ENCODE results near the gene PKD1L1. TPM values are rescaled to one million over a fixed set of nuclear protein-coding genes. Genes with fewer than 3 reads are reported as not detected.
A peak's percentile ranks its signal among the peaks of the same experiment; 100 is the strongest.
"Not testable (repeated sequence)": the region's sequence is repeated elsewhere in the genome, so short reads cannot be mapped to it uniquely, and the experiment has no call there.

PKD1L1 gene
- total RNA-seq, 2 donors from 2014 or later: 0.77 to 0.83 TPM

- ATAC-seq: no peak
- Mint-ChIP-seq H3K4me1 (peaks cover 6% of the 10 kb centered on the region), H3K27me3 (no peaks in the 10 kb centered on the region), H3K4me3 (no peak overlapping the region), H3K27ac (no peak overlapping the region), H3K36me3 (ENCODE audit: low read depth) (peaks cover 5% of the 10 kb centered on the region)
- H3K9me3 ChIP-seq (ENCODE audit: control insufficient read depth, low read length, poor library complexity, severe bottlenecking): no peaks in the 10 kb centered on the region
- no peak for DNase-seq
These were observed 2.4 kb upstream of the PKD1L1 start for GRCh38 chr7:47950714-47951113.

GRCh38 chr7:47949703-47950102, 1.4 kb upstream of the PKD1L1 start:
- H3K36me3 Mint-ChIP-seq (ENCODE audit: low read depth): peaks cover 4% of the 10 kb centered on the region
- H3K4me1 Mint-ChIP-seq: peaks cover 6% of the 10 kb centered on the region
- no peak overlapping the region for H3K4me3 Mint-ChIP-seq
- H3K9me3 ChIP-seq (ENCODE audit: control insufficient read depth, low read length, poor library complexity, severe bottlenecking): no peaks in the 10 kb centered on the region
- H3K27ac Mint-ChIP-seq: peak overlapping the region; percentile 75
- ATAC-seq (no peak), DNase-seq (no peak)
- H3K27me3 Mint-ChIP-seq: no peaks in the 10 kb centered on the region

- no peak for ATAC-seq
- H3K27ac Mint-ChIP-seq: no peak overlapping the region
- no peaks in the 10 kb centered on the region for H3K27me3 Mint-ChIP-seq
- no peaks in the 10 kb centered on the region for H3K9me3 ChIP-seq (ENCODE audit: control insufficient read depth, low read length, poor library complexity, severe bottlenecking)
- H3K4me1 Mint-ChIP-seq: peaks cover 6% of the 10 kb centered on the region
- no peaks in the 10 kb centered on the region for H3K36me3 Mint-ChIP-seq (ENCODE audit: low read depth)
- no peak for DNase-seq
- H3K4me3 Mint-ChIP-seq: no peak overlapping the region
These were observed 914 bp downstream of the PKD1L1 start for GRCh38 chr7:47947355-47947749.

GRCh38 chr7:47946581-47947354, 1.5 kb downstream of the PKD1L1 start:
- H3K27ac Mint-ChIP-seq: no peak overlapping the region
- peaks cover 6% of the 10 kb centered on the region for H3K4me1 Mint-ChIP-seq
- H3K9me3 ChIP-seq (ENCODE audit: control insufficient read depth, low read length, poor library complexity, severe bottlenecking): no peaks in the 10 kb centered on the region
- no peaks in the 10 kb centered on the region for H3K36me3 Mint-ChIP-seq (ENCODE audit: low read depth)
- ATAC-seq (no peak), DNase-seq (no peak)
- H3K27me3 Mint-ChIP-seq: no peaks in the 10 kb centered on the region
- H3K4me3 Mint-ChIP-seq: no peak overlapping the region

GRCh38 chr7:47945261-47946015, 2.8 kb downstream of the PKD1L1 start:
- no peak overlapping the region for H3K4me3 Mint-ChIP-seq
- ATAC-seq (peak; percentile 53), DNase-seq (peak; percentile 39 to 65 (median 54))
- no peaks in the 10 kb centered on the region for H3K27me3 Mint-ChIP-seq
- peaks cover 6% of the 10 kb centered on the region for H3K4me1 Mint-ChIP-seq
- no peak overlapping the region for H3K27ac Mint-ChIP-seq
- no peaks in the 10 kb centered on the region for H3K9me3 ChIP-seq (ENCODE audit: control insufficient read depth, low read length, poor library complexity, severe bottlenecking)
- H3K36me3 Mint-ChIP-seq (ENCODE audit: low read depth): no peaks in the 10 kb centered on the region

GRCh38 chr7:47944536-47945260, 3.6 kb downstream of the PKD1L1 start:
- no peak for DNase-seq
- no peaks in the 10 kb centered on the region for H3K9me3 ChIP-seq (ENCODE audit: control insufficient read depth, low read length, poor library complexity, severe bottlenecking)
- Mint-ChIP-seq H3K36me3 (ENCODE audit: low read depth) (no peaks in the 10 kb centered on the region), H3K27me3 (no peaks in the 10 kb centered on the region), H3K27ac (no peak overlapping the region), H3K4me1 (peaks cover 4% of the 10 kb centered on the region), H3K4me3 (no peak overlapping the region)
- no peak for ATAC-seq

- no peak for ATAC-seq
- no peaks in the 10 kb centered on the region for H3K9me3 ChIP-seq (ENCODE audit: control insufficient read depth, low read length, poor library complexity, severe bottlenecking)
- no peaks in the 10 kb centered on the region for H3K36me3 Mint-ChIP-seq (ENCODE audit: low read depth)
- no peaks in the 10 kb centered on the region for H3K27me3 Mint-ChIP-seq
- DNase-seq: no peak
- no peak overlapping the region for H3K27ac Mint-ChIP-seq
- H3K4me3 Mint-ChIP-seq: no peak overlapping the region
- peaks cover 4% of the 10 kb centered on the region for H3K4me1 Mint-ChIP-seq
These were observed 4.4 kb downstream of the PKD1L1 start for GRCh38 chr7:47943676-47944474.

- DNase-seq; H3K4me1 Mint-ChIP-seq; H3K27me3 Mint-ChIP-seq; H3K9me3 ChIP-seq (ENCODE audit: control insufficient read depth, low read length, poor library complexity, severe bottlenecking); ATAC-seq; H3K36me3 Mint-ChIP-seq (ENCODE audit: low read depth); H3K27ac Mint-ChIP-seq; H3K4me3 Mint-ChIP-seq: not testable (repeated sequence)
These were observed 5.6 kb downstream of the PKD1L1 start for GRCh38 chr7:47942651-47943050.

- DNase-seq: no peak
- Mint-ChIP-seq H3K36me3 (ENCODE audit: low read depth) (peaks cover 2% of the 10 kb centered on the region), H3K27me3 (no peaks in the 10 kb centered on the region), H3K4me3 (no peak overlapping the region), H3K27ac (no peak overlapping the region), H3K4me1 (peaks cover 9% of the 10 kb centered on the region)
- H3K9me3 ChIP-seq (ENCODE audit: control insufficient read depth, low read length, poor library complexity, severe bottlenecking): no peaks in the 10 kb centered on the region
- no peak for ATAC-seq
These were observed 6.1 kb downstream of the PKD1L1 start for GRCh38 chr7:47942132-47942531.

GRCh38 chr7:47941136-47941844, 7.0 kb downstream of the PKD1L1 start:
- H3K9me3 ChIP-seq (ENCODE audit: control insufficient read depth, low read length, poor library complexity, severe bottlenecking): no peaks in the 10 kb centered on the region
- Mint-ChIP-seq H3K27me3 (no peaks in the 10 kb centered on the region), H3K4me3 (no peak overlapping the region), H3K36me3 (ENCODE audit: low read depth) (peaks cover 2% of the 10 kb centered on the region), H3K4me1 (peaks cover 6% of the 10 kb centered on the region), H3K27ac (no peak overlapping the region)
- ATAC-seq: no peak
- no peak for DNase-seq

- no peak overlapping the region for H3K27ac Mint-ChIP-seq
- ATAC-seq (no peak), DNase-seq (no peak)
- no peak overlapping the region for H3K4me3 Mint-ChIP-seq
- no peaks in the 10 kb centered on the region for H3K27me3 Mint-ChIP-seq
- peaks cover 5% of the 10 kb centered on the region for H3K4me1 Mint-ChIP-seq
- no peaks in the 10 kb centered on the region for H3K9me3 ChIP-seq (ENCODE audit: control insufficient read depth, low read length, poor library complexity, severe bottlenecking)
- H3K36me3 Mint-ChIP-seq (ENCODE audit: low read depth): peaks cover 2% of the 10 kb centered on the region
These were observed 7.9 kb downstream of the PKD1L1 start for GRCh38 chr7:47940088-47941013.

Data from T-helper 17 cell (primary cell).